IPS-NIHi11 (cell line): ENCODE measurements around the gene EIF4B.
A peak's percentile ranks its signal among the peaks of the same experiment; 100 is the strongest.

Experiments used
- DNase-seq: peaks from one replicate; pipeline ENCODE4 v3.0.0; 2012; ENCODE audit warnings: mixed read lengths, low spot score

The EIF4B gene

DNA sequence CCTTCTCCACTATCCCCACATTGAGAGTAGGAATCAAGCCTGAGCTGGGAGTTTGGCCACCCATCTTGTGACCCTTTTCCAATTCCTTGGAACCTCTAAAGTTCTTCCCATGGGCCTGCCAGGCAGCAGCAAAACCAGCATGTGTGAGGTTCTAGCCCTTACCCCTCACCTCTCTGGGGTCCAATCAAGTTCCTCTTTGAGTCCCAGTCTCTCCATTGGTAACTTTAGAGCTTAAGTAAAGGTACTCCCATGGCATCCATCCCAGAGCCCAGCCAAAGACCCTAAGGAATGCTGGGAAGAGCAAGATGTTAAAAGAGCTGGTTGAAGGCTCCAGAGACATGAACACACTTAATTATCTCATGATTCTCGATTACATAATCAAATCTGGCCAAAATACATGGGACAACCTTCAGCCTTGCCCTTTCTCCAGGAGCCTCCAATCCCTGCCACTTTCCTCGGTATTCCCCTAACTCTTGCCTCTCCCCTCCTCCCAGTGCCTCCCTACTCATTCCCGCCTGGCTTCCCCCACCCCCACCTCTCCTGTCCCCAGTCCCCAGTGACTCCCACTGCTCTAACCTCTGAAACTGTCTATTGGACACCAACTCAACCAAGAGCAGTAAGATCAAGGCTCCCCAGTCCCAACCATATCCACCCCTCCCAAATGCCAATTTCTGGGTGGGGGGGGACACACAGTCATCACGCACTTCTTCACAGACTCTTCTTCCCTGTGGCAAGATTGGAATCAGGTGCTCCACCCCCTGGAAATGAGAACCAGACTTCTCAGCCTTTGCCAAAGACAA, 38.8 kb downstream of the EIF4B start:
- no peak for DNase-seq

DNA sequence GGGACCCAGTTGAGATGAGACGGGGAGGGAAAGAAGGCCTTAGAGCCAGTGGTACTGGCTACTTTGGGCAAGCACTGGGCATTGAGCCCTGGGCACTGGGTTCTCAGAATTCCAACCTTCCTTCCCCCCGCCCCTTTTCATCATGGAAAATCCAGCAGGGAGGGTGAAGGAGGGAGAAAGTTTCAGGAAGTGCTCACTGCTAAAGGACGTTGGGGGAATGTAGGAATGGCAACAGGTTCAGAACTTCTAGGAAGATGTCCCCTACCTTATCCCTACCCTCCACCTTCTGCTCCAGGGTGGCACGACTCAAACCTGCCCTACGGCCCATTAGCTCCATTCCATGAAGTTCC, 39.4 kb downstream of the EIF4B start:
- no peak for DNase-seq

DNA sequence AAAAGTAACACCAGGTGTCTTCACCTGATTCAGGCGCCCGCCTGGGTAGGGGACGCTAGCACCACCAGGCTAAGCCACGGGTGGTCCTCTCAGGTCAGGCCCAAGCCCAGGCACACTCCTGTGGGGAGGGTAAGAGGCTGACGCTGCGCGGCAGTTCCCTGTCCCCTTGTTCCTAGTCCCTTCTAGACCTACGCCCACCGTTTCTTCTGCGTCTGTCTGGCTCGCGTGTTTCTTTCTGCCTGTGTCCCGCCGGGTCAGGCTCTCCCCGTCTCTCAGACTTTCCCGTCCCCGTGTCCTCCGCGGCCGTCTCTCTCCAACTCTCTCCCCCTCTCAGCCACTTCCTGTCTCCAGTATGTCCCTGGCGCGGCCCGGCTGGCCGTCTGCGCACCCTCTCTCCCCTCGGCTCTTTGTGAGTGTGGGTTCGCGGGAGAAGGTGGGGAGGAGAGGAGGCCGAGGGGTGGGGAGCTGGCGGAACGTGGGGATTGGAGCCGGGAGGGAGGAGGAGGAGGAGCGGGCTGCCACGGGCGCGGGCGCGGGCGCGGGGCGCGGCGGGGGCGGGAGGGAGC, 40.5 kb downstream of the EIF4B start:
- DNase-seq = no peak

DNA sequence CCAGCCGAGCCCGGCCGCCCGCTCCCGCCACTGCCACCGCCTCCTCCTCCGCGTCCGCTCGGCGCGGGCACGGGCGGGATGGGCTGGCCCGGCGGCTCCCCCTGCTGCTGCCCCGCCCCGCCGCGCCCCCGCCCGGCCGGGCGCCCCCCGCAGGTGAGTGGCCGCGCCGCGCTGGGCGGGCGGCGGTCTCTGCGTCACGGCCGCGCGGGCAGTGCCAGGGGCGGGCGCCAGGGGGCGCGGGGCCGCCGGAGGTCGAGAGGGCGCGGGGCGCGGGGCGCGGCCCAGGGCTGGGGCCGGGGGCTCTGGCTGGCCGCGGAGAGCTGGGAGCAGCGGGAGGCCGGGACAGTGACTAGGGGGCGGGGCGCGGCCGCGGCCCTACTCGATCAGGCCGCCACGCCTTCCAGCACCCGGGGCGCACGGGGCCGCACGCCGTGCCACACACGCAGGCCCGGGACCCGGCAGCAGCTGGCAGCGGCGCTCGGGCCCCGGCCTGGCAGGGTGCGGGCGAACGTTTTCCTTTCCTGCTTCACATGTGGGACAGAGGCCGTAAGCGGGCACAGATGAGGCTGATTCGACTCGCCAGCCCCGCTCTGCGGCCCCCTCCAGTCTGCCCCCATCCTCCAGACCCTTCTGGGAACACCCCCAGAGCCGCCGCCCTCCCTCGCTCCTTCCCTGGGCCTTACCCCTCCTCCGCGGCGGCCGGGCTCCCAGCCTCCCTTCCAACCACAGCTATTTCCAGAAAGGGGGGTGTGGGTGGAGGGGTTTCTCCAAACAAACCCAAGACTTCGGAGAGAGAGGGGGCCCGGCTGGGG, 41.2 kb downstream of the EIF4B start:
- peak; percentile 90 for DNase-seq

DNA sequence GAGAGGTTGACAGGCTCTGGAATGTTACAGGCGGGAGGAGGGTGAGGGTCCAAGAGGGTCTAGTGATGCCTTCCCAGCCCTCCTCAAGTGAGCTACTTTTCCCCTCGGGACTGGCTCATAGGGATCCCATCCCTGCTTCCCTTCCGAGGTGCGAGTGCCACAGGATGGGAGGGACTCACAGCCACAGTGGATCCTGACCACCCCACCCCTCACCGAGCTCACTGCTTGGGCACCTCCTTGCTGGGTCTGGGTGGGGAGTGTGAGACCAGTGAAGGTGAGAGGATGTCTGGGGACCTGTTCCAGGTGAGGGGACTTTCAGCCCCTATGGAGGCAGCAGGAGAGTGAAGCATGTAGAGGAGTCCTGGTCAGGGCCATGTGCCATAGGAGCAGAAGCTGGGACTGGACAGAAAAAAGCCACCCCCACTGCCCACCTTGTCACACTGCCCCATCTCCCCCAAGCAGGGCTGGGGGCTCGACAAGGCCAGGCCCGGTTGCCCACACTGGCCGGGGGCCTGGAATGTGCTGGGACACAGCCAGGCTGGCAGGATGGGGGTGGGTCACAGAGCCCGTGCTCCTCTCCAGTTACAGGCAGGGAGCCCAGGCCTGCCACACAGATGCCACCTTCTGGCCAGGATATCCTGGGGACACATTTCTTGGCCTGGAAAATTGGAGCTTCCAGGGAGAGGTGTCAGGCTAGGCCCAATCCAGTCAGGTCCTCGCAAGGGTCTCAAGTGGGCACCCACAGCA, 42.0 kb downstream of the EIF4B start:
- DNase-seq = no peak

DNA sequence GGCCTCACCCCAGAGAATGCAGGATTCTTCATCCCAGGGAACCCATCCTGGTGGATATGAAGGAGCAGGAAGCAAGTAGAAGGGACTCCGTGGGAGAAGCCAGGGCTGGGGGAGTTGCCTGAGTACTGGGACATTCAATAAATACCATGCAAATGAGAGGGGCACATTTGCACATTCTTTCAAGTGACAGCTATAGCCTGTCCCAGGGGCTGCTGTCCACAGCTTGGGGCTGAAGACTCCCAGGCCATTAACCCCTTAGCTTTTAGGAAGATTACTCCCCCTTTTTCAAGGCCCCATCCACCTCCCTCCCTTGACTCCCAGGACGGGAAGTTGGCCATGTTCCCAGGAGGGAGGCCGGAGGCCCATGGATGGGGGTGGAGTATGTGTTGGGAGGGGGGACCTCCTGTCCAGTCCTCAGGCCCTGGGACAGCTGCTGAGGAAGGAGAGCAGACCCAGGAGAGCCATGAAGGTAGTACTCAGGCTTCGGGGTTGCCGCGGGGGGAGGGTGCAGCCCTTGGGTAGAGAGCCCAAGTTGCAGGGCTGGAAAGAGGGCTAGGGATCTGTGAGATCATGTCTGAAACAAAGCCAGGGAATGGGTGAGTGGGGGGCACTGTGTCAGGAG, 42.6 kb downstream of the EIF4B start:
- DNase-seq = no peak

DNA sequence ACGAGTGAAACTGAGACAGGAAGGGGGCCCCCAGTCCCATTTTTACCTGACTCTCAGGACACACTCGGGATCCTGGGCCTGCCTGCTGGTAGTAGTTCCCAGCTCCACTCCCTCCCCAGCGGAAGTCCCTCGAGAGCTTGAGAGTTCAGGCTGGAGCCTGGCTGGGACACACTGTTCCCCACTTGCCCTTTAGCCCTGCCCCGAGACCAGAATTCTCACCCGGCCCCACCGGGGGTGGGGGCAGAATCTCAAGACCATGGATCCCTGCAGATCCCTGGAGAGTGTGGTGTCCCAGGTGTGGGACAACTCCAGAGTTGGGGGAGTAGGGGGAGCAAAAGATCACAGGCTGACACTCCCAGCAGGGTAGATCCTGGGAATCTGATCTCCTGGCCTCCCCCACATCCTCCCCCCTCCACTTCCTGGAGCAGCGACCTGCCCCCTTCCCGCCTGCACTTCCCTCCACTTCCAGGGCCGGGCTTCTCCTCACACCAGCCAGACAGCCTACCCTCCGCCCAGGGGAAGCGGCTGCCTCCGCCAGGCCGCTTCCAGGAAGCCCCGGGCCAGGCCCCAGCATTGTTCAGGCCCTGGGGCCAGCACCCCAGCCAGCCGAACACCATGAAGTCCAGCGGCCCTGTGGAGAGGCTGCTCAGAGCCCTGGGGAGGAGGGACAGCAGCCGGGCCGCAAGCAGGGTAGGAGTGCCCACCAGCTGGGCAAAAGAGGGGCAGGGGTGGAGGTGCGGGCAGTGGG, 43.5 kb downstream of the EIF4B start, which contains the start of gene TNS2:
TSS of gene TNS2 (plus strand) at position 495 of the 748 bp plus-strand sequence. CDS start at position 616, 121 bp downstream.
- peak; percentile 64 for DNase-seq

DNA sequence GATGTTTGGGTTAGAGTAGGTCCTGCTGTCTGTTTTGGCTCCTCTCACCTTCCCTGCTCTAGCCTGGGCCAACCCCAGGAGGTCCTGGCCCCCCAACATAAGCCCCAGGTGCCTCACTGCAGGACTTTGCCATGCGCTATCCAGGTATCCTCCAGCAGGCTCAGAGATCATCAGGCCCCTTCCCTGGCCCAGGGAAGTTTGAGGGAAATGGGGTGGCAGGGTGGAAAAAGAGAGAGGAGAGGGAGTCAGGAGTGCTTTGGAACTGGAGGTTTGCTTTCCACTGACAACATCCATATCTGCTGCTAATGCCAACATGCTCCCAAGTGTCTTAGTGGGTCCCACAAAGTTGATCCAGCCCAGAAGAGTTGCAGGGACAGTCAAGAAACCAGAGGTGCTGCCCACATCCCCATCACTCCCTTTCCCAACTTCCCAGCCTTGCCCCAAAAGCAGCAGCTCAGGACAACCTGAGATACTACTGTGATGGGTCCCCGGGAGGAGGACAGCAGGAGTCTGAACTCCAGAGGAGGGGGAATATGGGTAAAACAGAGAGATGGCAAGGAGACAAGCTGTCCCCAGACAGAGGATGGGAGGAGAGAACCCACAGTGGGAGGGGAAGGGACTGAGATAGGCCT, 44.3 kb downstream of the EIF4B start:
- no peak for DNase-seq

DNA sequence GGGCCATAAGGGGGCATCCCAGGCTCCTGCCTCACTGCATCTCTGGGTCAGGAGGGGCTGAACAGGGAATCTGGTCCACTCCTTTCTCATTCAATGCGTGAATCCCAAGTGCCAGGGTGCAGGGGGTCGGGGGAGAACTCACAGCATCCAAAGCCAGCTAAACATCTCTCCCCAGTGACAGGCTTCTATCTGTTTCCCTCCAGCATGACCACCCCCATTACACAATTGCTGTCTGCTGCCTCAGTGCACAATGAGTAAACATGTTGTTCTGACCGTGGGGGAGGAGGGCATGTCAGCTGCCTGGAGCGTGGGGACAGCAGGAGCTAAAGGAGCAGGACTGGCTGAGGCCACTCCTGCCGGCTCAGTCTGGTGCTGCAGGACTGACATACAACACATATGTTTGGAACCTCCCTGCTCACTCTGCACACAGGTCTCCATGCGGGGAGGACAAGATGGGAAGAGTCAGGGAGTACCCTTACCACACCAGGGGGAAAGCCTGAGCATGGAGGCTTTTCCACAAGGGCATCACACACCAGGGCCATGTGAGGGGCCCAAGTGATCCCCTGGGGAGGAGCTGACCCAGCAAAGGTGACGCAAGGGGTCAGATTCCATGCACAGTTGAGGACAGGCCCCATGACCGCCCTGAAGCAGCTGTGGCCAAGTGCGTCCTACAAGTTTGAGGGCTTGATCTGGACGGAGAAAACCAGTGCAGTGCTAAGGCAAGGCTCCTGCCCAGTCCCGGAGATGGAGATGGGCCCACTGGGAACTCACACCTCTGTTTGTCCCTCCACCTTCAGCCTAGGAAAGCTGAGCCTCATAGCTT, 45.0 kb downstream of the EIF4B start:
- no peak for DNase-seq

DNA sequence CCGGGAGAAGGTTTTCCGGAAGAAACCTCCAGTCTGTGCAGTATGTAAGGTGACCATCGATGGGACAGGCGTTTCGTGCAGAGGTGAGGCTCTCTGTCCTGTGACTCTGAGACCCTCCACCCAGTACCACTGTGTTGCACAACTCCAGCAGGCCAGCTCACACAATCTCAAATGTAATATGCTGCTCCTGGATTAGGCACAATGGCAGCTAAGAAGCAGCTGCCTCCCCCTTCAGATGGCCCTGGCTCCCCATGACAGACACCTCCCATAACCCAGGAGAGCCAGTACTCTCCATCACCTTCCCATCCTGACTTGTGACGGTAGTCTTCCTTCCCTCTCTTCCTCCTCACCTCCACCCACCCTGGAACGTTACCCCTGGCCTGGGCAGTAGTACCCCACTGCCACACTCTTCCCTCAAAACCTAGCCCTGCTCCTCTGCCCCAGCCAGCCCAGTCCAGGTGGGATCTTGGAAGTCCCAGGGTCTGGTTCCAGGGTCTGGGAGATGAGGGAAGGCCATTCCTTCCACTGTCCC, 45.7 kb downstream of the EIF4B start:
- no peak for DNase-seq

DNA sequence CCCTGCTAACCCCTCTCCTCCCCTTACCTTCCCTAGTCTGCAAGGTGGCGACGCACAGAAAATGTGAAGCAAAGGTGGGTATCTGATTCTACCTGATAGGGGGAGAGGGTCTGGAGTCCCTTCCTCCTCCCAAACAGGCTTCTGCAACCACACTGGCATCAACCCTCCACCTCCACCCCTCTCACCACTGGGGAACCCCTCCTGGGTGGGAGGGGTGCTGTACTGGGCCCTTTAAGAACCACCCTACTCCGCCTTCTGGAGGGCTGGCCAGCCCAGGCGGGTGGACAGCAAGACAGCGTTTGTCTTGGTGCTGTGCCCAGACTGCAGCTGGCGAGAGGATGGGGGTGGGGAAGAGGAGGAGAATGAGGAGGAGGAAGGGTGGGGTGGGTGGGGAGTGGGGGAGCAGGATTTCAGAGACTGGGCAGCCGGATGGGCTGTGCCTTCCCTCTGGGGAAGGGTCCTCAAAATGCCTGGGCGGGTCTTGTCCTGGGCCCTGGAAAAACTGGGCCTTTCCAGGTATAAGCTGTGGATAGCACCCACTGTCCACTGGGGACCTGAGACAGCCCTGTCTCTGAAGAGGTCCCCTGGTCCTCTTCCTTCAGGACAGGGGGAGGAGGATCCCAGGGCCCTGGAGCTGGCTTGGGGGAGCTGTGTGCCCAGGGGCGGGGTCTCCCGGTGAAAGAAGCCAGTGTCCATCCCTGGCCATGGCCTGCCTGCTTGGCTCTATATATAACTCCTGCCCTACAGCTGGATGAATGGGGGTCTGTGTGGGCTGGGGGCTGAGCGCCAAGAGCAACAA, 46.4 kb downstream of the EIF4B start:
- DNase-seq = no peak

DNA sequence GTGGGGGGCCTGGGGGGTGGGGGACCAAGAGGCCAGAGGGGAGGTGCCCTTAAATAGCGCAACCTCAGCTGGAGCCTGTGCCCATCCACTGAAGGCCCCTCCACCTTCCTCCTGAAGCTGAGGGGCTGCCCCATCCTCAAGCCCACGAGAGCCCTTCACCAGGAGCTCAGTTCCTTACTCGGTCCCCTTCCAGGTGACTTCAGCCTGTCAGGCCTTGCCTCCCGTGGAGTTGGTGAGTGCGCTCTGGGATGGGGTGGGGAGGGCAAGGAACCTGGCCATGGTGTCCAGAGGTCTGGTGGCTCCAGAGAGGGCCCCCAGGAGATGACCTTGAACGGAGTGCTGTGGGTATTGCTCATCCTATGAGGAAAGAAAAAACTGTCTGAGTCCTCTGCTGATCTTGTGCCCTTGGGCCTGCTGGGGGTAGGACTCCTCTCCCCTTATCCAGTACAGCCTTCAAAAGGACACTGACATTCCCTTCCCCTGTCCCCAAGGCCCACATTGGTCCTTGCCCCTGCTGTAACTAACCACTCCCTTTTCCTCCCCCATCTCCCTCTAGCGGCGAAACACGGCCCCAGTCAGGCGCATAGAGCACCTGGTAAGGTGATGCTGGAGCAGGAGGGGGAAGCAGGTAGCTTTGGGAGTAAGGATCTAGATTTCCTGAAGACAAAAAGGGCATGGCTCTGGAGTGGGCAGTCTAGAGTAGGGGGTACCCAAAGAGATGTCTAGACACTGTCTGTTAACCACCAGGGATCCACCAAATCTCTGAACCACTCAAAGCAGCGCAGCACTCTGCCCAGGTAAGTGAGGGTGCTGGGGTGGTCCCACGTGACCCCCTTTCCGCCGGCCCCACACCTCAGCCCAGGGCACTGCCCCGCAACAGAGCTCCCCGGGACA, 47.2 kb downstream of the EIF4B start:
- peak; percentile 57 for DNase-seq

DNA sequence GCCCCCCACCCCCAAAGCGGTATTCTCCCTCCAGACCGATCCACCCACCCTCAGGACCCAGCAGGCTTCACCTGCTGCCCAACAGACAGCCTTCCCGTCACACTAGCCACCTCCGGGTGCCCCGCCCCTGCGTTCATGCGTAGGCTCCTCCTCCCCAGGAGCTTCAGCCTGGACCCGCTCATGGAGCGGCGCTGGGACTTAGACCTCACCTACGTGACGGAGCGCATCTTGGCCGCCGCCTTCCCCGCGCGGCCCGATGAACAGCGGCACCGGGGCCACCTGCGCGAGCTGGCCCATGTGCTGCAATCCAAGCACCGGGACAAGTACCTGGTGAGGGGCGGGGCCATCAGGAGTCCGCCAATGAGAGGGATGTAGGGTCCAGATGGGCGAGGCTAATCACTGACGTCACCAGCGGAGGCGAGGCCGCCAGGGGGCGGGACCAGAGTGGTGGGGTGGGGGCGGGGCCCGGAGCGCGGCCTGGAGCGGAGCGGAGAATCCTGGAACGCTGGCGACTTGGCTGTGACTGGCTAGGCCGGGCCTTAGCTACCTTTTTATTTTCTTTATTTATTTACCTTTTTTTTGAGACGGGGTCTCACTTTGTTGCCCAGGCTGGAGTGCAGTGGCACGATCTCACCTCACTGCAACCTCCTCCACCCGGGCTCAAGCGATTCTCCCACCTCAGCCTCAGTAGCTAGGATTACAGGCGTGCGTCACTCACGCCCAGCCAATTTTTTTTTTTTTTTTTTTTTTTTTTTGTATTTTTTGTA, 48.0 kb downstream of the EIF4B start:
- peak; percentile 93 for DNase-seq

DNA sequence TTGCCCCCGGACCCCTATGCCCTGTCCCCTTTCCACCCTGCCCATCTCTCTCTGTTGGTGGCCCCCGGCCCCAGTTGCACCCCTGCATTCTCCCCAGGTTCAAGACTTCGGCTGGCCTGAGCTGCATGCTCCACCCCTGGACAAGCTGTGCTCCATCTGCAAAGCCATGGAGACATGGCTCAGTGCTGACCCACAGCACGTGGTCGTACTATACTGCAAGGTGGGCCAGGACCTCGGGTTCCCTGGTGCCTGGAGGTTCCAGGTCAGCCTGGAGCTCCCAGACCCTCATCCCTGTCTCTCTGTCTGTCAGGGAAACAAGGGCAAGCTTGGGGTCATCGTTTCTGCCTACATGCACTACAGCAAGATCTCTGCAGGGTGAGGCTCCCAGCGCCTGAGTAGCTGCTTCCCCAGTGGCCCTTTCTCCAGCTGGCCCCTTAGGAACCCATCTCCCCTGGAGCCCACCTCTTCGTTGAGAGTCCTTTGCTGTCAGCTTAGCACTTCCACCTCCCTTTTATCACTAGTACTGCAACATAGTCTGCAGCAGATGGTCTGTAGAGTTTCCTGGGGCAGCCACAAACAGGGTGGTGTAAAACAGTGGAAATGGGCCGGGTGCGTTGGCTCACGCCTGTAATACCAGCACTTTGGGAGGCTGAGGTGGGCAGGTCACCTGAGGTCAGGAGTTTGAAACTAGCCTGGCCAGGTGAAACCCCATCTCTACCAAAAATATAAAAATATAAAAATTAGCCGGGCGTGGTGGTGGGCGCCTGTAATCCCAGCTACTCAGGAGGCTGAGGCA, 49.4 kb downstream of the EIF4B start:
- no peak for DNase-seq

DNA sequence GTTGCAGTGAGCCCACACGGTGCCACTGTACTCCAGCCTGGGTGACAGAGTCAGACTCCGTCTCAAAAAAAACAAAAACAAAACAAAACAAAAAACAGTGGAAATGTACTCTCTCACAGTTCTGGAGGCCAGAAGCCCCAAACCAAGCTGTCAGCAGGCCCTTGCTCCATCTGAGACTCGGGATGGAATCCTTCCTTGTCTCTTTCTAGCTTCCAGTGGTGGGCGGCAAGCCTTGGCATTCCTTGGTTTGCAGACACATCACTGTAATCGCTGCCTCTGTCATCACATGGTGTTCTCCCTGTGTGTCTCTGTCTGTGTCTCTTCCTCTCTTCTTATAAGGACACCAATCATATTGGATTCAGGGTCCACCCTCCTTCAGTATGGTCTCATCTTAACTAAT, 50.0 kb downstream of the EIF4B start:
- DNase-seq = no peak

DNA sequence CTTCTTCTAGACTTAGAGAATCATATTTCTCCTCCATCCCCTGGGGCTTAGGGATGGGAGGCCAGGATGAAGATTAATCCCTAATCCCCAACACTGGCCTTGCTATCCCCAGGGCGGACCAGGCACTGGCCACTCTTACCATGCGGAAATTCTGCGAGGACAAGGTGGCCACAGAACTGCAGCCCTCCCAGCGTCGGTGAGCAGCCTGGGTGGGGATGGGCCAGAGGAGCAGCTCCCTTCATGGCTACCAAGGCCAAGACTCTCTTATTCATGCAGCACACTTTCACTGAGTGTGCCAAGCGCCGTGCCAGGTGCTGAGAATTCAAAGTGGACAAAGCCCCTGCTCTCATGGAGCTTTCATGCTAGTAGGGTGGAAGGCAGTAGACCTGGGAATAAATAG, 50.6 kb downstream of the EIF4B start:
- DNase-seq = no peak
